Jurkat, Clone E6-1 (cell line): ENCODE measurements around the gene SLC6A19.

ENCODE experiments used
- DNase-seq: peaks from one replicate; pipeline ENCODE4 v3.0.0-alpha.2; 2011; ENCODE audit warnings: low read depth, low spot score
- H3K4me3 ChIP-seq: 2 replicates; pipeline ENCODE4 v1.5.1; 2011; ENCODE audit warnings: mild to moderate bottlenecking, low read length, control low read depth, moderate library complexity

SLC6A19 gene

GRCh38 chr5:1229822-1230221 lies 28.4 kb downstream of the SLC6A19 start:
- DNase-seq: no peak
- no peak overlapping the region for H3K4me3 ChIP-seq

GRCh38 chr5:1230551-1230950 lies 29.2 kb downstream of the SLC6A19 start:
- no peak for DNase-seq

GRCh38 chr5:1231354-1231905 lies 30.0 kb downstream of the SLC6A19 start:
- DNase-seq: no peak
- H3K4me3 ChIP-seq: no peak overlapping the region

More at GRCh38 chr5:1230551-1230950, 29.2 kb downstream of the SLC6A19 start:
- no peak overlapping the region for H3K4me3 ChIP-seq

GRCh38 chr5:1232780-1233179 lies 31.4 kb downstream of the SLC6A19 start:
- no peak overlapping the region for H3K4me3 ChIP-seq
- DNase-seq: no peak

GRCh38 chr5:1235379-1235778 lies 34.0 kb downstream of the SLC6A19 start:
- no peak for DNase-seq
- H3K4me3 ChIP-seq: no peak overlapping the region

GRCh38 chr5:1235838-1236237 lies 34.4 kb downstream of the SLC6A19 start:
- no peak for DNase-seq
- H3K4me3 ChIP-seq: no peak overlapping the region

- DNase-seq: no peak
- H3K4me3 ChIP-seq: no peak overlapping the region
These were observed 38.3 kb downstream of the SLC6A19 start for GRCh38 chr5:1239505-1240251.

GRCh38 chr5:1240496-1241260 lies 39.3 kb downstream of the SLC6A19 start:
- DNase-seq: no peak

GRCh38 chr5:1241509-1242080 lies 40.2 kb downstream of the SLC6A19 start:
- DNase-seq: no peak

More at GRCh38 chr5:1240496-1241260, 39.3 kb downstream of the SLC6A19 start:
- H3K4me3 ChIP-seq: no peak overlapping the region

GRCh38 chr5:1242733-1243486 lies 41.5 kb downstream of the SLC6A19 start:
- H3K4me3 ChIP-seq: no peak overlapping the region
- no peak for DNase-seq

More at GRCh38 chr5:1241509-1242080, 40.2 kb downstream of the SLC6A19 start:
- no peak overlapping the region for H3K4me3 ChIP-seq

- no peak for DNase-seq
- no peak overlapping the region for H3K4me3 ChIP-seq
These were observed 42.2 kb downstream of the SLC6A19 start for GRCh38 chr5:1243487-1244130.

GRCh38 chr5:1244255-1244654 lies 42.9 kb downstream of the SLC6A19 start:
- DNase-seq: no peak
- H3K4me3 ChIP-seq: no peak overlapping the region

- no peak for DNase-seq
- no peak overlapping the region for H3K4me3 ChIP-seq
These were observed 43.6 kb downstream of the SLC6A19 start for GRCh38 chr5:1244976-1245375.

GRCh38 chr5:1245905-1246576 lies 44.6 kb downstream of the SLC6A19 start:
- no peak overlapping the region for H3K4me3 ChIP-seq
- no peak for DNase-seq

GRCh38 chr5:1246711-1247431 lies 45.5 kb downstream of the SLC6A19 start:
- no peak for DNase-seq

GRCh38 chr5:1247811-1248210 lies 46.4 kb downstream of the SLC6A19 start:
- no peak overlapping the region for H3K4me3 ChIP-seq
- DNase-seq: no peak

More at GRCh38 chr5:1246711-1247431, 45.5 kb downstream of the SLC6A19 start:
- H3K4me3 ChIP-seq: no peak overlapping the region
